ENCODE measurements around the gene SEMA3B.
"Not testable (repeated sequence)": the region's sequence is repeated elsewhere in the genome, so short reads cannot be mapped to it uniquely, and the experiment has no call there.

SEMA3B gene

DNA sequence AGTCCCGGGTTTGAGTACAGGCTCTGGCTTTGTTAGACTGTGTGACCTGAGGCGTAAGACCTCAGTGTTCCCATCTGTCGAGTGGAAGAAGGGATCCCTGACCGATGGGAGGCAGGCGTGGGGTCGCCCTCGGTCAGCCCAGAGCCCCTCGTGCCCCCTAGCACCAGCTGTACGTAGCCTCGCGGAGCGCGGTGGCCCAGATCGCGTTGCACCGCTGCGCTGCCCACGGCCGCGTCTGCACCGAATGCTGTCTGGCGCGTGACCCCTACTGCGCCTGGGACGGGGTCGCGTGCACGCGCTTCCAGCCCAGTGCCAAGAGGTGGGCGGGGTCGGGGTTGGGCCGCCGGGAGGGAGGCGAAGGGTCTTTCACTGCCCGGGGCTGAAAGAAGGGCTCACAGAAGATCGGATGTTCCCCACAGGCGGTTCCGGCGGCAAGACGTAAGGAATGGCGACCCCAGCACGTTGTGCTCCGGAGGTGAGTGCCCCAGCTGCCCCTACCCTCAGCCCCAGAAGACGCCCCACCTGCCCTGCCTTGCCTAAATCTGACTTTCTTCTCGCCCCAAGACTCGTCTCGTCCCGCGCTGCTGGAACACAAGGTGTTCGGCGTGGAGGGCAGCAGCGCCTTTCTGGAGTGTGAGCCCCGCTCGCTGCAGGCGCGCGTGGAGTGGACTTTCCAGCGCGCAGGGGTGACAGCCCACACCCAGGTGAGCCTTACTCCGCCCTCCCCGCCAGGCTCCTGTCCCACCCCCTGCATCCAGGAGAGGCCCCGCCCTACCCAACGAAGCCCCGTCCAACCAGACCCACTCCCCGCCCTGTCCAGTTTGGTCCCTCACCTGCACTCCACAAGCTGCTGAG lies 6.4 kb downstream of the SEMA3B start:
- TF ChIP-seq ZFX (IDR thresholded peaks at IDR 0.05; ENCODE audit: borderline replicate concordance): no peak
- TF ChIP-seq, protein P1, sequence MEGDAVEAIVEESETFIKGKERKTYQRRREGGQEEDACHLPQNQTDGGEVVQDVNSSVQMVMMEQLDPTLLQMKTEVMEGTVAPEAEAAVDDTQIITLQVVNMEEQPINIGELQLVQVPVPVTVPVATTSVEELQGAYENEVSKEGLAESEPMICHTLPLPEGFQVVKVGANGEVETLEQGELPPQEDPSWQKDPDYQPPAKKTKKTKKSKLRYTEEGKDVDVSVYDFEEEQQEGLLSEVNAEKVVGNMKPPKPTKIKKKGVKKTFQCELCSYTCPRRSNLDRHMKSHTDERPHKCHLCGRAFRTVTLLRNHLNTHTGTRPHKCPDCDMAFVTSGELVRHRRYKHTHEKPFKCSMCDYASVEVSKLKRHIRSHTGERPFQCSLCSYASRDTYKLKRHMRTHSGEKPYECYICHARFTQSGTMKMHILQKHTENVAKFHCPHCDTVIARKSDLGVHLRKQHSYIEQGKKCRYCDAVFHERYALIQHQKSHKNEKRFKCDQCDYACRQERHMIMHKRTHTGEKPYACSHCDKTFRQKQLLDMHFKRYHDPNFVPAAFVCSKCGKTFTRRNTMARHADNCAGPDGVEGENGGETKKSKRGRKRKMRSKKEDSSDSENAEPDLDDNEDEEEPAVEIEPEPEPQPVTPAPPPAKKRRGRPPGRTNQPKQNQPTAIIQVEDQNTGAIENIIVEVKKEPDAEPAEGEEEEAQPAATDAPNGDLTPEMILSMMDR (IDR thresholded peaks at IDR 0.05): no peak

DNA sequence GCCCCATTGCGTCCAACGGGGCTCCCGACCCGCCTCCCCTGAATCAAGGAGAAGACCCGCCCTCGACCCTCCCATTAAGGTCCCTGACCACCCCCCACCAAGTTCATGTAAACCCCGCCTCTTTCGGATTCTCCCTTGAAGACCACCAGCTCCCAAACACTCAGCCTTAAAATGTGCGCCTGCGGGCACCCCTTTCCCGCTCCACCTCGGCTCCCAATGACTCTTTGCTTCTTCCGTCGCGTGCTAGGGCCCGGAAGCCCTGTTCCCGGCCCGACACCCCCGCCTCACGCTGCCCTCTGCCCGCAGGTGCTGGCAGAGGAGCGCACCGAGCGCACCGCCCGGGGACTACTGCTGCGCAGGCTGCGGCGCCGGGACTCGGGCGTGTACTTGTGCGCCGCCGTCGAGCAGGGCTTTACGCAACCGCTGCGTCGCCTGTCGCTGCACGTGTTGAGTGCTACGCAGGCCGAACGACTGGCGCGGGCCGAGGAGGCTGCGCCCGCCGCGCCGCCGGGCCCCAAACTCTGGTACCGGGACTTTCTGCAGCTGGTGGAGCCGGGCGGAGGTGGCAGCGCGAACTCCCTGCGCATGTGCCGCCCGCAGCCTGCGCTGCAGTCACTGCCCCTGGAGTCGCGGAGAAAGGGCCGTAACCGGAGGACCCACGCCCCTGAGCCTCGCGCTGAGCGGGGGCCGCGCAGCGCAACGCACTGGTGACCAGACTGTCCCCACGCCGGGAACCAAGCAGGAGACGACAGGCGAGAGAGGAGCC lies 7.2 kb downstream of the SEMA3B start:
- no peak overlapping the region for H3K27ac ChIP-seq
- TF ChIP-seq, protein P1 (IDR thresholded peaks at IDR 0.05): no peak
- TF ChIP-seq ZFX (IDR thresholded peaks at IDR 0.05; ENCODE audit: borderline replicate concordance): no peak

More for the DNA sequence above, 6.4 kb downstream of the SEMA3B start:
- H3K27ac ChIP-seq: no peak overlapping the region

DNA sequence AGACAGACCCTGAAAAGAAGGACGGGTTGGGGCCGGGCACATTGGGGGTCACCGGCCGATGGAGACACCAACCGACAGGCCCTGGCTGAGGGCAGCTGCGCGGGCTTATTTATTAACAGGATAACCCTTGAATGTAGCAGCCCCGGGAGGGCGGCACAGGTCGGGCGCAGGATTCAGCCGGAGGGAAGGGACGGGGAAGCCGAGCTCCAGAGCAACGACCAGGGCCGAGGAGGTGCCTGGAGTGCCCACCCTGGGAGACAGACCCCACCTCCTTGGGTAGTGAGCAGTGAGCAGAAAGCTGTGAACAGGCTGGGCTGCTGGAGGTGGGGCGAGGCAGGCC lies 7.8 kb downstream of the SEMA3B start:
- no peak for TF ChIP-seq ZFX (IDR thresholded peaks at IDR 0.05; ENCODE audit: borderline replicate concordance)
- TF ChIP-seq, protein P1 (IDR thresholded peaks at IDR 0.05): no peak
- H3K27ac ChIP-seq: no peak overlapping the region

DNA sequence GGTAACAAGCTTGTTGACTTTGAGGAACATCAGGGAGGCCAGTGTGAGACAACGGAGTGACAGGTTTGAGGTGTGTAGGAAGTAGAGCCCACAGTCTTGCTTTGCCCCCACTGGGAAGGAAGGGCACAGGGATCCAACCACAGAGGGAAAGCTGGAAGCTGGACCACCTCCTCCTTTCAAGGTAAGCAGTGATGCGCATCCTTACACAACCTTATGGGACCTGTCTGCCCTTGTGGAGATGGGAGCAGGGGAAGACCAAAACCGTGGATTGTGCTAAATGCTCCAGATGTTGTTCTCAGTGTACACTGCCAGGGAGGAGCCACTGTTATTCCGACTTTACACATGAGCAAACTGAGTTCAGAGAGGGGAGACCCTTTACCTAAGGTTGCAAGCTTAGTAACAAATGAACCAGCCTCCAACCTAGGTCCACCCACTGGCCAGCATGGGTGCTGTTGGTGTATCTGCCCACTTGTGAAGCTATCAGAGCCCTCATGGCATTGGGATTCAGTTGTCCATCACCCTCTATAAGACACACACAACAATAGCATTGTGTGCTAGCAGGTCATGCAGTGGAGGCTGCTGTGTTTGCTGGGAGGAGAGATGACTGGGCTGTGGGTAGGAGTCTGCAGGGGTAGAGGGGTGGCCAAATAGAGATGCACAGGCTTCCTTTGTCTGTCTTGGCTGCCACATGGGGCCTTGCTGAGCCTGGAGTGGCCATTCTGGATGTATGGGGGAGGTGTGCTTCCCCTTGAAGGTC lies 9.4 kb downstream of the SEMA3B start:
- TF ChIP-seq, protein P1 (IDR thresholded peaks at IDR 0.05): no peak
- TF ChIP-seq ZFX (IDR thresholded peaks at IDR 0.05; ENCODE audit: borderline replicate concordance): no peak
- H3K27ac ChIP-seq: no peak overlapping the region

DNA sequence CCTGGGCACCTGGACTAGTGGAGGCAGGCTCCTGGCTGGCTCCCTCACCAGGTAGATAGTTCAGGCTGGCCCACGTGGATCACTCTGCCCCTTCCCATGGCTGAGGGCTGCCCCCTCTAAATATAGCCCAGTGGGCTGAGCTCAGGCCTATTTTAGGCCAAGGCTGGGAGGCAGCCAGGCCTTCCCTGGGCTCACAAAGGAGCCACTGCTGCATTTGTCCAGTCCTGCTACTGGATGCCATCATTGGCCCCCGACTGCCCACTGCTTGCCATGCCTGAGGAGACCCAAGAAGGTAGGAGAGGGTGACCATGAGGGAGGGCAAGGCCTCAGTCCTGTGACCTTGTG lies 9.9 kb downstream of the SEMA3B start, which contains the start of gene LSMEM2:
TSS of gene LSMEM2 (plus strand) at position 208 of the 345 bp plus-strand sequence. CDS start at position 235, 27 bp downstream.
- H3K27ac ChIP-seq: no peak within 1 kb of the TSS
- TF ChIP-seq, protein P1 (IDR thresholded peaks at IDR 0.05): no peak
- TF ChIP-seq ZFX (IDR thresholded peaks at IDR 0.05; ENCODE audit: borderline replicate concordance): no peak

DNA sequence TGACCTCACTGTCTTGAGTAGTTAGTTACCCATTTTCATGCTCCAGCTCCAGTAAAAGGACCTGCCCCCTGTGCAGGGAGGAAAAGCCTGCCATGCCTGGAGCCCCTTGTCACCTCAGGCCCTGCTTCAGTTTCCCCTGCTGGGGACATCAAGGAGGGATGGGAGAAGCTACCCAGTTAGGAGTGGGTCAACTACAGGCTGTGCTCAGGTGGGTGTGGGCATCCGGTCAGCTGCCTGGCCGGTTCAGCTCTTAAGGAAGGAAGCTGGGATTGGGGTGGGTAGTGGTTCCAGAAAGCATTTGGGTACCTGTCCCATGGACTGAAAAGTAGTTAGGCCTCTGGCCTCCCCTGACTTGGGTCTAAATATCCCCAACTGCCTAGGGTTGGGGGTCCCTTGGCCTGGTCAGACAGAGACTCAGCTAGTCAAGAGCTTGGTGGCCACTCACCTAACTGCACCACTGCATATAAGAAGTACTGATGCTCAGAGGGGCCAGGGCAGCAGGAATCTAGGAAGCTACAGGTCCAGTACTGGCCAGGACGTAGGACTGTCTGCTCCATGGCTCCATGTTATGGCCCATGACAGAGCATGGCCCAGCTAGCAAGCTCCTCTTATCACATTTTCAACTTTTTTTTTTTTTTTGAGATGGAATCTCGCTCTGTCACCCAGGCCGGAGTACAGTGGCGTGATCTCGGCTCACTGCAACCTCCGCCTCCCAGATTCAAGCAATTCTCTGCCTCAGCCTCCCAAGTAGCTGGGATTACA lies 10.5 kb downstream of the SEMA3B start:
- no peak overlapping the region for H3K27ac ChIP-seq
- no peak for TF ChIP-seq ZFX (IDR thresholded peaks at IDR 0.05; ENCODE audit: borderline replicate concordance)
- TF ChIP-seq, protein P1 (IDR thresholded peaks at IDR 0.05): no peak

DNA sequence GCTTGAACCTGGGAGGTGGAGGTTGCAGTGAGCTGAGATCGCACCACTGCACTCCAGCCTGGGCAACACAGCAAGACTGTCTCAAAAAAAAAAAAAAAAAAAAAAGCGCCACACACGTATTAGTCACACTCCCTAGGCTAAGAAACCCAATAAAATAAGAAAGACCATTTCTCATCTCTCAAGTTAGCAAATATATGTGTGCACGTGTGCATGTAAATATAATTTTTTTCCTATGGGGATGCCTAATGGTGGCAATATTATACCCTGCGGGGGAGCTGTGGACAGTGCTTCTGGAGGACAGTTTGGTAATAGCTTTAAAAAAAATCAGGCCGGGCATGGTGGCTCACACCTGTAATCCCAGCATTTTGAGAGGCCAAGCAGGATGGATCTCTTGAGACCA lies 15.2 kb downstream of the SEMA3B start:
- not testable (repeated sequence) for H3K27ac ChIP-seq
